GM18508 (cell line): ENCODE results near the gene FRMPD1.
"Not testable (repeated sequence)": the region's sequence is repeated elsewhere in the genome, so short reads cannot be mapped to it uniquely, and the experiment has no call there.

ENCODE experiments used
- ATAC-seq: cut with Tn5 transposase; IDR thresholded peaks from one replicate; pipeline ENCODE4 v1.9.1; 2021; ENCODE audit warnings: moderate number of reproducible peaks; ENCODE audit not compliant: insufficient read depth, unreplicated experiment

Gene FRMPD1

DNA sequence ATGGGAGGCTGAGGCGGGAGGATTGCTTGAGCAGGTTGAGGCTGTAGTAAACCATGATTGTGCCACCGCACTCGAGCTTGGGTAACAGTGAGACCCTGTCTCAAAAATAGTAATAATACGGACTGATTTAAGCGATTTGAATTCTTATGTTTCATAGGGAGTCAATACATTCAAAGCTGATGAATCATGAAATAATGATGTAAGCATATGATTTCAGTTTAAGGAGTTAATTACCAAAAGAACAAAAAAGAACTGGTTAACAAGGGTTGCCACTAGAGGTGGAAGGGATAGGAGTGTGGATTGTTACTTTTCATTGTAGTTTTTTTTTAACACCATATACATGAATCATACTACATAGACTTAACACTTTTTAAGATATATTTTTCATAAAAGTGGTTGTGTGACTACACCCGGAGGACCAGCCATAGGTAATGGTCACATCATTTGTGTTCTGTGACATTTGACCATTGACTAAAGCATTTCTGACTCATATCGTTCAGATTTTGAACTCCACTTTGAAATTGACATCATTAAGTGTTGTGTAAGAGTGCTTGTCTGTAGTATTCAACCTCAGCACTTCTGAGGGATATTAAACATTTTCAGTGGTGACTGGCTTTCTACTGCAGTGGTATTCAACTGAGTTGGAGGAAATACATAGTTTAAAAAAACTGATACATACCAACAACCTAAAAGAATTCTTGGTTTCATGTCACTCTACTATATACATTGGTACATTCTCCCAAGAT is 109.8 kb downstream of the FRMPD1 start:
- ATAC-seq: no peak

DNA sequence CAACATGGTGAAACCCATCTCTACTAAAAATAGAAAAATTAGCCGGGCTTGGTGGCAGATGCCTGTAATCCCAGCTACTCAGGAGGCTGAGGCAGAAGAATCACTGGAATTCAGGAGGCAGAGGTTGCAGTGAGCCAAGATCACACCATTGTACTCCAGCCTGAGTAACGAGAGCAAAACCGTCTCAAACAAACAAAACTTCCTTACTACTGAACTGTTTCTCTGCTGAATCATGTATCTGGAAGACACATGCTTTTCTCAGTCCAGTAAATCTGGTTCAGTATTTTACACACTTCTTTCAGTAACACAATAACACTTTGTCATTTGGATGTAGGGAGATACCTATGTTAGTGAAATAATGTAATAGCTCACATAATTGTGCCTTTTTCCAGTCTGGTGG is 110.8 kb downstream of the FRMPD1 start:
- no peak for ATAC-seq

DNA sequence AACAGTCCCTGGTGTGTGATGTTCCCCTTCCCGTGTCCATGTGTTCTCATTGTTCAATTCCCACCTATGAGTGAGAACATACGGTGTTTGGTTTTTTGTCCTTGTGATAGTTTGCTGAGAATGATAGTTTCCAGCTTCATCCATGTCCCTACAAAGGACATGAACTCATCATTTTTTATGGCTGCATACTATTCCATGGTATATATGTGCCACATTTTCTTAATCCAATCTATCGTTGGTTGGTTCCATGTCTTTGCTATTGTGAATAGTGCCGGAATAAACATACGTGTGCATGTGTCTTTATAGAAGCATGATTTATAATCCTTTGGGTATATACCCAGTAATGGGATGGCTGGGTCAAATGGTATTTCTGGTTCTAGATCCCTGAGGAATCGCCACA is 114.5 kb downstream of the FRMPD1 start:
- not testable (repeated sequence) for ATAC-seq

DNA sequence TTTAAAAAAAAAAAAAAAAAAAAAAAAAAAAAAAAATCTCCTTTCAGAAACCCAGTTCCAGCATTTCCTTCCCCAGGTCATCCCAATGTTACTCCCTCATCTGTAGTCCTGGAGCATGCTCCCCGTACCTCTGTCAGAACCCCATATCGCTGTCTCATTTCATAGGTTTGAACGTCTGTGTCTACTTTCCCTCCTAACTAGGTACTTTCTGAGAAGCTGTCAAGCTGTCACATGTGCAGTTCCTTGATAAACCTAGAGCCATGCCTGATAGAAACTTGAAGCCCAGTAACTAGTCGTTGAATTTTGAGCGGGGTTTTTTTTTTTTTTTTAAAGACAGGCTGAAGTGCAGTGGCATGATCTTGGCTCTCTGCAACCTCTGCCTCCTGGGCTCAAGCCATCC is 118.6 kb downstream of the FRMPD1 start:
- no peak for ATAC-seq

DNA sequence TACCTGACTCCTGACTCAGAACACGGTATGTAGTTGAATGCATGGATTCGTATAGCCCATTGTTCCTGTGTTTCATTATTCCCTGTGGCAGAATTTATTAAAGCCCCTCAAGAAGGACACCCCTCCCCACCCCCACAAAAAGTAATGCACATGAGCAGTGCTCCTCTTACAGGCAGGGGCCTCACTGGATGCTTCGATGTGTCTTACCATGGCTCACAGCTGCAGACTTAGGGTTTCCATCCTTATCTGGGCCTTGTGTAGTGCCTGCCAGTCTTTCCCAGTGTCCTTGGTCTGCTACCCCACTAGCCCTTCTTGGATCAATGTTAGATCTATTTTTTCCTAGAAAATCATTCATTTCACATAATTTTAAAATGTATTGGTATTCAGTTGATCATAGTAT is 119.2 kb downstream of the FRMPD1 start:
- no peak for ATAC-seq

DNA sequence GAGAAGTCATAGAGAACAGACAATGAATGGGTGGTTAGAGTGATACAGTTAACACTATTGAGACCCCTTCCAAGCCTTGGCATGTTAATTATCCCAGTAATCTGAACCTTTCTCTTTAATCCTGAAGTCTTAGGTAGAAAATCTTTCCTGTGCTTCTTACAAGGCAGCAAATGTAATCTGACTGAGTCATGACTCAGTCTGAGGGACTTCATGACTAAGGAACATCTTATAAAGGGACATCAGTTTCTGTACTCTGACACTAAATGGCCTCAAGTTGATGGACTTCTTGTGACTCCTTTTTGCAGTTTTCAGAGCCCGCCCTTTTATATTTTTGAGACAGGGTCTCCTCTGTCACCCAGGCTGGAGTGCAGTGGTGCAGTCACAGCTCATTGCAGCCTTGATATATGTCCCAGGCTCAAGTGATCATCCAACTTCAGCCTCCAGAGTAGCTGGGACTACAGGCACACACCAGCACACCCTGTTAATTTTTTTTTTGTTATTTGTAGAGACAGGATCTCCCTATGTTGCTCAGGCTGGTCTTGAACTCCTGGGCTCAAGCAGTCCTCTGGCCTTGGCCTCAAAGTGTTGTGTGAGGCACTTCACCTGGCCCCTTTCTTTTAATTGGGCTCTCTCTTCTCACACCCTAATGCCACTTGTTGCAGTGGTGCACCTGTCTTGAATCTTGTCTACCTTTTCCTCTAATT is 124.6 kb downstream of the FRMPD1 start:
- no peak for ATAC-seq

DNA sequence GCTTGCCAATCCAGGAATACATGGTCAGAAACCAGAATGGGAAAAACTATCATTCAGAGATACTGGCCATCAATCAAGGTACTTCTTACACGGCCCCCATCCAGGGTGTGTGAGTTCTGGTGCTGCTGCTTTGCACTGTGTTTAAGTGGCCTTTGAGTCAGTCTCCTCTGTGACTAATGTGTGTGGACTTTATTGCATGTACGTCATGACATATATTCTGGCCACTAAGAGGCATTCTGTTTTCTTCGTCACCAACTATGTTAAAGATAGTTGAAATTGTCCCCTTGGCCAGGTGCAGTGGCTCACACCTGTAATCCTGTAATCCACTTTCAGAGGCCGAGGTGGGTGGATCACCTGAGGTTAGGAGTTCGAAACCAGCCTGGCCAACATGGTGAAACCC is 125.6 kb downstream of the FRMPD1 start:
- ATAC-seq: no peak

DNA sequence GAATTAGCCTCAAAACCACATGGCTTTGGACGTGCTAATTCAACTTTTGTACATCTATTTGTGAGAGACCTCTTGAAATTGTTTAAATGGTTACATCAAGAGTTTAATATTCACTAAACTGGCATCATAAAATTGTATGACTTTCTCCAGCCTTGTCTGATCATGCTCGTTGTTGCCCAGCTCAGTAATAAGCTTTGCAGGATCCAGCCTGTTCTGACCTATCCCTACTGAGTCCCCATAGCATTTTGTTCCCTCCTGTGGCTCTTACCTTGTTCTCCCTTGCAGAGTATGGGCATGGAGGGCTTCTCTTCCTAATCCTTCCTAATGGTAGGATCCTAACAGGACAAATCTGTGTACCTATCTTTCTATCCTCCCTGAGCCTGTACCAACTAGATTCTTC is 127.8 kb downstream of the FRMPD1 start:
- ATAC-seq: no peak

DNA sequence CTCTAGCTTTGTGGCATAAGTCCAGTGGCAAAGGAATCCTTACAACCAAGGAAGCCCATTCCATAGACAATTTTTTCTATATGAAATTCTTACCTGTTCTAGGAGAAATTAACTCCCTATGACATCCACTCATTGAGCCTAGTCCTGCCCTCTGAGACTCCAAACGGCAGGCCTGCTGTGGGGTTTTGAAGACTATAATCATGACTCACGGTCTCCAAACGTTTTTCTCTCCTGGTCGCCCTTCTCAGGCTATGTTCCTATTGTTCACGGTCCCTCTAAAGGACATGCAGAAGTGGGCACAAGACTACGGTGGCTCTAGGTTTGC is 133.5 kb downstream of the FRMPD1 start:
- ATAC-seq: no peak

DNA sequence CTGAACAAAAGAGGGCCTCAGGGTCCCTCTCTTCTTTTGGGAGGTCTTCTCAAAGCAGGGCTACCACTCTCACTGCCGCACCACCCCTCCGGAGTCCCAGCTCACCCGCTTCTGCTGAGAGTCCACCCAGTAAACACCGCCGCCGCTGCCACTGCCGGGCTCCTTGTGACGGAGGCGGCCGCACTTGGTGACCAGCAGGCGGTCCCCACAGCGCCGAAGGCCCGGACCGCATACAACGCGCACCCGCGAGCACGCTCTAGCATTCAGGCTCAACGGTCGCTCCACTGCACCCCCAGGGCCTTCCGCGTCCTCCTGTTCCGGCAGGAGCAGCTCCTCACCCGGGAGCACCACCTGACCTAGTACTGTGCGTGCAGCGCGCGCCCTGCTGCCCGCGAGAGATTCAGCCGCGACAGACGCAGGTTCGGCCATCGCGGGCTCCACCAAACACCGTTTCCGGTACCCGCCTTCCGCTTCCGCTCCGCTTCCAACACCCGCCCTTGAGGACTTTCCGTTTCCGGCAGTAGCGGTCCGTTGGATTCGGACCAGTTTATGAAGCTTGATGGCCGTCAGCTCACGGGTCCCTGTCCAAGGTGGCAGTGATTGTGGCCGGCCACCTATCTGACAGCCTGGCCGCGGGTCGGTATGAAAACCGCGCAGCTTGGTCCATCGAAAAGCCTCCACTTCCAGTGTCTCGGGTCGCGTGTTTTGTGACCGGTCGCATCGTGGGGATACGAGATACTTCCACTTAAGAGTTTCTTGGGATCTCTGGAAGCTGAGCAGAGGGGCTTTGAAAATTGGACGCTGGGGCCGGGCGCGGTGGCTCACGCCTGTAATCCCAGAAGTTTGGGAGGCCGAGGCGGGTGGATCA is 134.1 kb downstream of the FRMPD1 start, which contains the start of gene EXOSC3:
Gene EXOSC3 (minus strand): TSS at position 449 of the 868 bp plus-strand sequence. CDS start 20 bp downstream, at position 429.
- ATAC-seq: peak; percentile 43

DNA sequence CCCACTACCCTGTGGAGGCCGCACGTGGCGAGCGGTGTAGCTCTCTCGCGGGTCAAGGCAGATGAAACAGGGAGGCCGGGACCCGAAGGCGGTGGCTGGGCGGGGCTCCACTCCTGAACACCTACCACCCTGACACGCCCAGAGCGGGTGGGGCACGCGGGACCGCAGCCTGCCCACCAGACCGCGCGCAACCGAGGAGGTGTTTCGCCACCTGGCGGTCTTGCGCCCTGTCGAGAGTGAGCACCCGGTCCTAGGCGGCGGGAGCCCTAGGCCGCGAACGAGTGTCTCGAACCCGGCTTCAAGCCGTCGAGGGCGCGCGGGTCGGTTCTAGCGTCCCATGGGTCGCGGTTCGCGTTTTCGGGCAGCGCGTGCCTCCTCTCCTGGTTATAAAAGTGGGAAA is 136.3 kb downstream of the FRMPD1 start:
- ATAC-seq: no peak

DNA sequence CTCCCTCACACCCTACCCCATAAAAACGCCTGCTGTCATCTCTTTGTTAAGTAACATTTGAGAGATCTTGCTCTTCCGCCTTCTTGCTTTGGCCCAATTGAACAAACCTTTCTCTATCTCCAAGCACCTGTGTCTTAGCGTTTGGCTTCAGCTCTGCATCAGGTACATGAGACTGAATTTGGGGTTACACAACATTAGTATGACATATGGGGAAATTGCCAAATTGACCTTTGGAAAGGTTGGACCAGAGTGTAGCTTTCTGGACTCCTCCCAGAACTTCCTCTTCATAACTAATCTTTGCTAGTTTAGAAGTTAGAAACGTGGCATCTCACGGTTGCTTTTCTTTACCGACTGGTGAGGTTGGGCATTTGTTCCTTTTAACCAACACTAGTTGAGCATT is 137.6 kb downstream of the FRMPD1 start:
- ATAC-seq: no peak

DNA sequence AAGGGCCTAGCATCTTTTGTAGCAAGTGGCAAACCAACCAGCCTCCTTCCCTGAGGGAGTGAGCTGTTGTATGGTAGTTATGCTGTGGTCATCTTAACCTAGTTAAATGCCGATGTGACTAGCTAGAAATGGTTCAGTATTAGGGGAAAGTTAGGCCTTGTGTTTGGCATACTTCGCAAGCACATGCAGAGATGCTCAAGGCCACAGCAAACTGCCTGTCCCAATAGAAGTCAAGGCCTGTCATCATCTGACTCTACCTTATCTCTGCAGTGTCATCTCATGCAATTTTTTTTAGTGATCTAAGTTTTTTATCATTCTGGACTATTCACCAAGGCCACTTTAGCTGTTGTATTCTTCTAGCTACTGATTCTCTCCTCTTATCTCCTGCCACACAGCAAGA is 139.3 kb downstream of the FRMPD1 start:
- ATAC-seq: no peak

DNA sequence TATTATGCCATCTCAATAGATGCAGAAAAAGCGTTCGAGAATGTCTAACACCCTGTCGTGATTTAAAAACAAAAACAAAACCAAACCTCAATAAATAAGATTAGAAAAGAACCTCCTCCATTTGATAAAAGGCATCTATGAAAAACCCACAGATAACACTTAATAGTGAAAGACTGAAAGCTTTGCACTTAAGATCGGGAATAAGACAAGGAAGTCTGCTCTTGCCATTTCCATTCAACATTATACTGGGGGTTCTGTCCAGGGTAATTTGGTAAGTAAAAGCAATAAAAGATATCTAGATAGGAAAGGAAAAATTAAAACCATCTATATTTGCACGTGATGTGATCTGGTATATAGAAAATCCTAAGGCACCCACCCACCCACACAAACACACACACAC is 141.4 kb downstream of the FRMPD1 start:
- no peak for ATAC-seq

DNA sequence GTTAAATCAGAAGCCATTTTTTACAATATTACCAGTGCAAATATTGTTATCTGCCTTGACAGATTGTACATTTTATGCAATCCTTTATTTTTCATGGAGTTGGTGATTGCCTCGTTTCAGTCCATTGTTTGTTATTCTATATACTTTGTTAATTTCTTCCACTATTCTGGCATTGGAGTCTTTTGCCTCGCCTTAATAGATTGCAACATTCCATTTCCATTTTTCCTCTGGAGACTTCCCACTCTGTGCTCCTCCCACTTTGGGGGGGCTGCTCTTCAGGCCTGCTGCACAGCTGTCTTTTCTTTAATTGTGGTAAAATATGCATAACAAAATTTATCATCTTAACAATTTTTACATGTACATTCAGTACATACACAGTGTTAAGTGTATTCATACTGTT is 145.5 kb downstream of the FRMPD1 start:
- ATAC-seq: no peak
